H1 (cell line): ENCODE results near the gene BAIAP2. TPM values are rescaled to one million over a fixed set of nuclear protein-coding genes. Genes with fewer than 3 reads are reported as not detected.

Experiments used
- BRCA1 ChIP-seq: IDR thresholded peaks from 2 replicates; pipeline ENCODE4 v1.6.1; 2012; ENCODE audit warnings: low read depth, low read length, improper control_type of control experiment
- CBX8 ChIP-seq: fragments of 300-800, 300-1000 bp; sonication (generic); IDR thresholded peaks from 2 replicates; pipeline ENCODE4 v1.7.1; 2016; ENCODE audit warnings: low read depth, low read length, borderline replicate concordance
- CHD1 ChIP-seq: IDR thresholded peaks from 2 replicates; pipeline ENCODE4 v1.6.1; 2012; ENCODE audit warnings: low read depth, low read length, improper control_type of control experiment
- GTF2F1 ChIP-seq: IDR thresholded peaks from 2 replicates; pipeline ENCODE4 v1.6.1; 2012; ENCODE audit warnings: low read depth, low read length, improper control_type of control experiment, borderline replicate concordance
- RFX5 ChIP-seq: IDR thresholded peaks from 2 replicates; pipeline ENCODE4 v1.6.1; 2011; ENCODE audit warnings: low read depth, low read length, improper control_type of control experiment, borderline replicate concordance
- RNF2 ChIP-seq: fragments of 200-900, 300-1000 bp; sonication (generic); IDR thresholded peaks from 2 replicates; pipeline ENCODE4 v1.7.1; 2016; ENCODE audit warnings: borderline replicate concordance, low read depth, mild to moderate bottlenecking, antibody characterized with exemption, low read length; ENCODE audit not compliant: poor library complexity, severe bottlenecking; ENCODE audit errors: missing control alignments
- SP2 ChIP-seq: IDR thresholded peaks from 2 replicates; pipeline ENCODE4 v1.6.1; 2012; ENCODE audit warnings: mild to moderate bottlenecking, low read length, inconsistent platforms
- TCF12 ChIP-seq: IDR thresholded peaks from 2 replicates; pipeline ENCODE4 v1.6.1; 2011; ENCODE audit warnings: low read depth, mild to moderate bottlenecking, low read length
- TEAD4 ChIP-seq: IDR thresholded peaks from 2 replicates; pipeline ENCODE4 v1.6.1; 2012; ENCODE audit warnings: low read depth, low read length, inconsistent platforms, mixed read lengths
- polyA plus RNA-seq, 7 experiments: library from polyadenylated mRNA; depleted of rRNA in 3 of 7; stranded (reverse) in 5 of 7; unstranded in 2 of 7; fragments of >200 nt in 5 of 7; fragments of 200-250 nt in 2 of 7; gene quantifications; 1 replicate in 5 of 7; 2 replicates in 1 of 7; 4 replicates in 1 of 7; pipeline versions ENCODE4 v1.2.1 to v1.2.3, GENCODE V29; 2011 to 2013; ENCODE audit warnings: missing spikeins in 2 of 7, mixed read lengths in 2 of 7
- total RNA-seq: library from RNA; stranded (reverse); fragmentation: NEBNext Ultra II Directional; extraction: Animal tissue kit (Norgen Biotek cat#: 25700); gene quantifications from 2 replicates; pipeline ENCODE4 v1.2.1, GENCODE V29; 2021
- TF ChIP-seq, protein P1 (sequence below): fragments of 300-600 bp; sonication (generic); IDR thresholded peaks from 2 replicates; pipeline ENCODE4 v1.7.1; 2012; ENCODE audit warnings: low read length, moderate library complexity, mild to moderate bottlenecking, inconsistent platforms; ENCODE audit not compliant: insufficient replicate concordance

BAIAP2 gene
- total and polyA plus RNA-seq, 2 of the 8 experiments (the other 6 are each of a cell fraction or from before 2014, with no cell fraction given): 10.0 to 22.8 TPM

GRCh38 chr17:81068411-81069134, 33.6 kb downstream of the BAIAP2 start (continued):
- TF ChIP-seq, protein P1, sequence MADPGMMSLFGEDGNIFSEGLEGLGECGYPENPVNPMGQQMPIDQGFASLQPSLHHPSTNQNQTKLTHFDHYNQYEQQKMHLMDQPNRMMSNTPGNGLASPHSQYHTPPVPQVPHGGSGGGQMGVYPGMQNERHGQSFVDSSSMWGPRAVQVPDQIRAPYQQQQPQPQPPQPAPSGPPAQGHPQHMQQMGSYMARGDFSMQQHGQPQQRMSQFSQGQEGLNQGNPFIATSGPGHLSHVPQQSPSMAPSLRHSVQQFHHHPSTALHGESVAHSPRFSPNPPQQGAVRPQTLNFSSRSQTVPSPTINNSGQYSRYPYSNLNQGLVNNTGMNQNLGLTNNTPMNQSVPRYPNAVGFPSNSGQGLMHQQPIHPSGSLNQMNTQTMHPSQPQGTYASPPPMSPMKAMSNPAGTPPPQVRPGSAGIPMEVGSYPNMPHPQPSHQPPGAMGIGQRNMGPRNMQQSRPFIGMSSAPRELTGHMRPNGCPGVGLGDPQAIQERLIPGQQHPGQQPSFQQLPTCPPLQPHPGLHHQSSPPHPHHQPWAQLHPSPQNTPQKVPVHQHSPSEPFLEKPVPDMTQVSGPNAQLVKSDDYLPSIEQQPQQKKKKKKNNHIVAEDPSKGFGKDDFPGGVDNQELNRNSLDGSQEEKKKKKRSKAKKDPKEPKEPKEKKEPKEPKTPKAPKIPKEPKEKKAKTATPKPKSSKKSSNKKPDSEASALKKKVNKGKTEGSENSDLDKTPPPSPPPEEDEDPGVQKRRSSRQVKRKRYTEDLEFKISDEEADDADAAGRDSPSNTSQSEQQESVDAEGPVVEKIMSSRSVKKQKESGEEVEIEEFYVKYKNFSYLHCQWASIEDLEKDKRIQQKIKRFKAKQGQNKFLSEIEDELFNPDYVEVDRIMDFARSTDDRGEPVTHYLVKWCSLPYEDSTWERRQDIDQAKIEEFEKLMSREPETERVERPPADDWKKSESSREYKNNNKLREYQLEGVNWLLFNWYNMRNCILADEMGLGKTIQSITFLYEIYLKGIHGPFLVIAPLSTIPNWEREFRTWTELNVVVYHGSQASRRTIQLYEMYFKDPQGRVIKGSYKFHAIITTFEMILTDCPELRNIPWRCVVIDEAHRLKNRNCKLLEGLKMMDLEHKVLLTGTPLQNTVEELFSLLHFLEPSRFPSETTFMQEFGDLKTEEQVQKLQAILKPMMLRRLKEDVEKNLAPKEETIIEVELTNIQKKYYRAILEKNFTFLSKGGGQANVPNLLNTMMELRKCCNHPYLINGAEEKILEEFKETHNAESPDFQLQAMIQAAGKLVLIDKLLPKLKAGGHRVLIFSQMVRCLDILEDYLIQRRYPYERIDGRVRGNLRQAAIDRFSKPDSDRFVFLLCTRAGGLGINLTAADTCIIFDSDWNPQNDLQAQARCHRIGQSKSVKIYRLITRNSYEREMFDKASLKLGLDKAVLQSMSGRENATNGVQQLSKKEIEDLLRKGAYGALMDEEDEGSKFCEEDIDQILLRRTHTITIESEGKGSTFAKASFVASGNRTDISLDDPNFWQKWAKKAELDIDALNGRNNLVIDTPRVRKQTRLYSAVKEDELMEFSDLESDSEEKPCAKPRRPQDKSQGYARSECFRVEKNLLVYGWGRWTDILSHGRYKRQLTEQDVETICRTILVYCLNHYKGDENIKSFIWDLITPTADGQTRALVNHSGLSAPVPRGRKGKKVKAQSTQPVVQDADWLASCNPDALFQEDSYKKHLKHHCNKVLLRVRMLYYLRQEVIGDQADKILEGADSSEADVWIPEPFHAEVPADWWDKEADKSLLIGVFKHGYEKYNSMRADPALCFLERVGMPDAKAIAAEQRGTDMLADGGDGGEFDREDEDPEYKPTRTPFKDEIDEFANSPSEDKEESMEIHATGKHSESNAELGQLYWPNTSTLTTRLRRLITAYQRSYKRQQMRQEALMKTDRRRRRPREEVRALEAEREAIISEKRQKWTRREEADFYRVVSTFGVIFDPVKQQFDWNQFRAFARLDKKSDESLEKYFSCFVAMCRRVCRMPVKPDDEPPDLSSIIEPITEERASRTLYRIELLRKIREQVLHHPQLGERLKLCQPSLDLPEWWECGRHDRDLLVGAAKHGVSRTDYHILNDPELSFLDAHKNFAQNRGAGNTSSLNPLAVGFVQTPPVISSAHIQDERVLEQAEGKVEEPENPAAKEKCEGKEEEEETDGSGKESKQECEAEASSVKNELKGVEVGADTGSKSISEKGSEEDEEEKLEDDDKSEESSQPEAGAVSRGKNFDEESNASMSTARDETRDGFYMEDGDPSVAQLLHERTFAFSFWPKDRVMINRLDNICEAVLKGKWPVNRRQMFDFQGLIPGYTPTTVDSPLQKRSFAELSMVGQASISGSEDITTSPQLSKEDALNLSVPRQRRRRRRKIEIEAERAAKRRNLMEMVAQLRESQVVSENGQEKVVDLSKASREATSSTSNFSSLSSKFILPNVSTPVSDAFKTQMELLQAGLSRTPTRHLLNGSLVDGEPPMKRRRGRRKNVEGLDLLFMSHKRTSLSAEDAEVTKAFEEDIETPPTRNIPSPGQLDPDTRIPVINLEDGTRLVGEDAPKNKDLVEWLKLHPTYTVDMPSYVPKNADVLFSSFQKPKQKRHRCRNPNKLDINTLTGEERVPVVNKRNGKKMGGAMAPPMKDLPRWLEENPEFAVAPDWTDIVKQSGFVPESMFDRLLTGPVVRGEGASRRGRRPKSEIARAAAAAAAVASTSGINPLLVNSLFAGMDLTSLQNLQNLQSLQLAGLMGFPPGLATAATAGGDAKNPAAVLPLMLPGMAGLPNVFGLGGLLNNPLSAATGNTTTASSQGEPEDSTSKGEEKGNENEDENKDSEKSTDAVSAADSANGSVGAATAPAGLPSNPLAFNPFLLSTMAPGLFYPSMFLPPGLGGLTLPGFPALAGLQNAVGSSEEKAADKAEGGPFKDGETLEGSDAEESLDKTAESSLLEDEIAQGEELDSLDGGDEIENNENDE: no peak
- TF ChIP-seq TCF12 (no peak), BRCA1 (no peak), RNF2 (no peak), SP2 (no peak), CHD1 (no peak), RFX5 (no peak), CBX8 (no peak), TEAD4 (no peak), GTF2F1 (no peak)
